Activated T-cell treated with anti-CD3 and anti-CD28 coated beads for 24 hours (primary cell): ENCODE measurements around the gene ANKLE1.
A peak's percentile ranks its signal among the peaks of the same experiment; 100 is the strongest.

ENCODE experiments used
- DNase-seq: peaks from one replicate; pipeline ENCODE4 v3.0.0-alpha.2; 2020; ENCODE audit warnings: low read depth

The ANKLE1 gene

GRCh38 chr19:17281391-17282304, at the start of gene ANKLE1:
TSS of gene ANKLE1 (plus strand) at chr19:17281901. CDS start at chr19:17281921, 20 bp downstream.
- DNase-seq = no peak

GRCh38 chr19:17232258-17232657, 49.4 kb upstream of the ANKLE1 start:
- no peak for DNase-seq

- peak; percentile 52 for DNase-seq
Measured at GRCh38 chr19:17234911-17235299, 46.8 kb upstream of the ANKLE1 start.

- peak; percentile 50 for DNase-seq
Measured at GRCh38 chr19:17235300-17235970, 46.3 kb upstream of the ANKLE1 start.

GRCh38 chr19:17235971-17236777, 45.5 kb upstream of the ANKLE1 start:
- DNase-seq = no peak

GRCh38 chr19:17236811-17237543, 44.7 kb upstream of the ANKLE1 start:
- no peak for DNase-seq

- DNase-seq = no peak
Measured at GRCh38 chr19:17237747-17238706, 43.7 kb upstream of the ANKLE1 start.

- DNase-seq = no peak
Measured at GRCh38 chr19:17240062-17240752, 41.5 kb upstream of the ANKLE1 start.

GRCh38 chr19:17240826-17241399, 40.8 kb upstream of the ANKLE1 start:
- DNase-seq = no peak

- no peak for DNase-seq
Measured at GRCh38 chr19:17242431-17243208, 39.1 kb upstream of the ANKLE1 start.

GRCh38 chr19:17243211-17243829, 38.4 kb upstream of the ANKLE1 start:
- DNase-seq = no peak

- DNase-seq = no peak
Measured at GRCh38 chr19:17243830-17244617, 37.7 kb upstream of the ANKLE1 start.

GRCh38 chr19:17244618-17245534, 36.8 kb upstream of the ANKLE1 start:
- DNase-seq = no peak

GRCh38 chr19:17245535-17245984, 36.1 kb upstream of the ANKLE1 start, which contains the start of gene NR2F6:
TSS of gene NR2F6 (minus strand) at chr19:17245919. CDS start at chr19:17245220, 699 bp downstream.
- no peak for DNase-seq

- no peak for DNase-seq
Measured at GRCh38 chr19:17246681-17247425, 34.8 kb upstream of the ANKLE1 start.
